Activated naive CD4-positive, alpha-beta T cell treated with anti-CD3 and anti-CD28 coated beads, Interleukin-2, amount 50 U/mL, for 16 hours (primary cell): ENCODE data around the gene NLGN3.

Experiments
- DNase-seq: peaks from one replicate; pipeline ENCODE4 v3.0.0-alpha.2; 2020

NLGN3 gene

GRCh38 chrX:71144651-71145050, at the start of gene NLGN3:
Gene NLGN3 (plus strand): TSS chrX:71144841. CDS start chrX:71147750, 2,909 bp downstream.
- DNase-seq, result no peak

GRCh38 chrX:71095033-71095432, 49.6 kb upstream of the NLGN3 start:
- no peak for DNase-seq

- peak; percentile 88 for DNase-seq
Measured at GRCh38 chrX:71095555-71095980, 49.1 kb upstream of the NLGN3 start, which contains the start of gene FOXO4. Gene FOXO4 (plus strand): TSS chrX:71095851. CDS start chrX:71096529, 678 bp downstream.

- no peak for DNase-seq
Measured at GRCh38 chrX:71095981-71096759, 48.5 kb upstream of the NLGN3 start.

GRCh38 chrX:71096760-71097032, 47.9 kb upstream of the NLGN3 start:
- DNase-seq, result no peak

- DNase-seq, result peak; percentile 78
Measured at GRCh38 chrX:71098302-71098701, 46.3 kb upstream of the NLGN3 start.

GRCh38 chrX:71098951-71099506, 45.6 kb upstream of the NLGN3 start:
- no peak for DNase-seq

GRCh38 chrX:71099736-71100135, 44.9 kb upstream of the NLGN3 start:
- no peak for DNase-seq

- peak; percentile 13 for DNase-seq
Measured at GRCh38 chrX:71100581-71101505, 43.8 kb upstream of the NLGN3 start.

- no peak for DNase-seq
Measured at GRCh38 chrX:71102292-71102691, 42.3 kb upstream of the NLGN3 start.

- peak; percentile 24 for DNase-seq
Measured at GRCh38 chrX:71103110-71103983, 41.3 kb upstream of the NLGN3 start.

GRCh38 chrX:71105628-71106027, 39.0 kb upstream of the NLGN3 start:
- DNase-seq, result no peak

GRCh38 chrX:71106427-71106826, 38.2 kb upstream of the NLGN3 start, which contains the start of gene CXorf65:
Gene CXorf65 (minus strand): TSS chrX:71106740. CDS start chrX:71106556, 184 bp downstream.
- no peak for DNase-seq

GRCh38 chrX:71107245-71107644, 37.4 kb upstream of the NLGN3 start:
- no peak for DNase-seq

GRCh38 chrX:71107762-71108360, 36.8 kb upstream of the NLGN3 start:
- peak; percentile 23 for DNase-seq

GRCh38 chrX:71109051-71109450, 35.6 kb upstream of the NLGN3 start:
- no peak for DNase-seq

- DNase-seq, result peak; percentile 71
Measured at GRCh38 chrX:71111141-71111843, 33.3 kb upstream of the NLGN3 start, which contains the start of gene IL2RG. Gene IL2RG (minus strand): TSS chrX:71111577. CDS start chrX:71111539, 38 bp downstream.

- DNase-seq, result no peak
Measured at GRCh38 chrX:71111921-71112431, 32.7 kb upstream of the NLGN3 start.

GRCh38 chrX:71117358-71117757, 27.3 kb upstream of the NLGN3 start:
- no peak for DNase-seq

GRCh38 chrX:71118032-71118984, 26.3 kb upstream of the NLGN3 start, which contains the start of gene MED12:
Gene MED12 (plus strand): TSS chrX:71118596. CDS start chrX:71118755, 159 bp downstream.
- DNase-seq, result peak; percentile 82
